Stimulated activated CD8-positive, alpha-beta memory T cell treated with anti-CD3 and anti-CD28 coated beads, Interleukin-4, amount 100 ng/mL, for 24 hours (primary cell): ENCODE measurements around the gene RNF40.

Experiments used
- DNase-seq: peaks from one replicate; pipeline ENCODE4 v3.0.0-alpha.2; 2020; ENCODE audit warnings: low read depth

The RNF40 gene

GRCh38 chr16:30762991-30763725, 1.0 kb downstream of the RNF40 start:
- no peak for DNase-seq

- DNase-seq = no peak
Observed at GRCh38 chr16:30764086-30764485, 2.0 kb downstream of the RNF40 start.

GRCh38 chr16:30764816-30765465, 2.8 kb downstream of the RNF40 start:
- DNase-seq = no peak

GRCh38 chr16:30766206-30766932, 4.2 kb downstream of the RNF40 start:
- no peak for DNase-seq

GRCh38 chr16:30766933-30767284, 4.8 kb downstream of the RNF40 start:
- DNase-seq = no peak

GRCh38 chr16:30767767-30768465, 5.8 kb downstream of the RNF40 start:
- no peak for DNase-seq

GRCh38 chr16:30768583-30769181, 6.6 kb downstream of the RNF40 start:
- no peak for DNase-seq

GRCh38 chr16:30769379-30770089, 7.4 kb downstream of the RNF40 start:
- DNase-seq = no peak

- DNase-seq = no peak
Observed at GRCh38 chr16:30771726-30772125, 9.6 kb downstream of the RNF40 start.

GRCh38 chr16:30773826-30774225, 11.7 kb downstream of the RNF40 start:
- no peak for DNase-seq

GRCh38 chr16:30774367-30775130, 12.4 kb downstream of the RNF40 start:
- no peak for DNase-seq

GRCh38 chr16:30775131-30775391, 12.9 kb downstream of the RNF40 start:
- no peak for DNase-seq

GRCh38 chr16:30775392-30776188, 13.5 kb downstream of the RNF40 start:
- DNase-seq = peak; percentile 51

GRCh38 chr16:30777591-30778297, 15.6 kb downstream of the RNF40 start:
- no peak for DNase-seq

- DNase-seq = no peak
Observed at GRCh38 chr16:30778549-30779244, 16.6 kb downstream of the RNF40 start.

GRCh38 chr16:30779596-30779995, 17.5 kb downstream of the RNF40 start:
- no peak for DNase-seq

- no peak for DNase-seq
Observed at GRCh38 chr16:30780021-30780420, 17.9 kb downstream of the RNF40 start.

GRCh38 chr16:30780549-30780948, 18.4 kb downstream of the RNF40 start:
- DNase-seq = no peak
